ENCODE measurements around the gene COBLL1. TPM values are rescaled to one million over a fixed set of nuclear protein-coding genes. Genes with fewer than 3 reads are reported as not detected.

Gene COBLL1
- total RNA-seq, 1 donor from 2014 or later = 13.3 TPM

- no peak for TF ChIP-seq CTCF (IDR thresholded peaks at IDR 0.05)
- Histone ChIP-seq H3K27me3 (no peaks in the 10 kb centered on the region), H3K36me3 (no peaks in the 10 kb centered on the region), H3K4me3 (no peak overlapping the region), H3K9me3 (no peaks in the 10 kb centered on the region), H3K4me1 (peaks cover 6 to 42% of the 10 kb centered on the region in 2 donors), H3K27ac (no peak overlapping the region)
- intact Hi-C loops (cut with DNase I) = no loop called here
- DNase-seq (ENCODE audit: low spot score in 2 of 2) = no peak
Measured at GRCh38 chr2:164789968-164790367, 51.7 kb downstream of the COBLL1 start.

GRCh38 chr2:164786787-164787186 lies 54.8 kb downstream of the COBLL1 start:
- Histone ChIP-seq H3K27ac (peak overlapping the region; percentile 79 to 83), H3K27me3 (no peaks in the 10 kb centered on the region), H3K9me3 (no peaks in the 10 kb centered on the region), H3K36me3 (no peaks in the 10 kb centered on the region), H3K4me3 (no peak overlapping the region), H3K4me1 (peaks cover 5 to 46% of the 10 kb centered on the region in 2 donors)
- DNase-seq (ENCODE audit: low spot score in 2 of 2) = no peak
- TF ChIP-seq CTCF (IDR thresholded peaks at IDR 0.05) = no peak
- intact Hi-C loops (cut with DNase I) = no loop called here

DNA sequence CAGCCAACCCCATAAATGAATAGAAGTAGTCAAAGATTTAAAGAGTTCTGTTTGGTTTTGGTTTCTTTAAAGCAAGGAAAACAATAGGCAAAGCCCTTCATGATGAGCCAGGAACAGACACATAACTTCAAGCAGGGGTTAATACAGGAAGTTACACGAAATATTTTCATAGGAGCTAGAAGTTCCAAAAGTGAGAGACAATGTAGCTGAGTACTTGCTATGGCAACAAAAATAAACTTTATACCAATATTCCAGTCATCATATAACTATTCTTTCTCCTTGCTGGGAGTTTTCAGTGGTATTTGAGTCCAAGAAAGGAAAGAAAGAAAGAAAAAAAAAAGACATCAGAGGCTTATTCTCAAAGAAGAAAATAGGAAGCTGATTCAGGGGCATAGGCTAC lies 56.2 kb downstream of the COBLL1 start:
- H3K4me1 ChIP-seq = peaks cover 5 to 49% of the 10 kb centered on the region in 2 donors
- no peak for DNase-seq (ENCODE audit: low spot score in 2 of 2)
- intact Hi-C loops (cut with DNase I) = loop anchor here (2.0 kb wide), 1 partner anchor 47 kb away; no protein-coding TSS in a partner anchor

GRCh38 chr2:164784376-164784775 lies 57.2 kb downstream of the COBLL1 start:
- H3K36me3 ChIP-seq = no peaks in the 10 kb centered on the region
- no peaks in the 10 kb centered on the region for H3K9me3 ChIP-seq
- H3K4me1 ChIP-seq = peaks cover 5 to 52% of the 10 kb centered on the region in 2 donors
- TF ChIP-seq CTCF (IDR thresholded peaks at IDR 0.05) = no peak
- peak overlapping the region; percentile 79 to 83 for H3K27ac ChIP-seq
- intact Hi-C loops (cut with DNase I) = loop anchor here (2.0 kb wide), 1 partner anchor 46 kb away; no protein-coding TSS in a partner anchor
- no peaks in the 10 kb centered on the region for H3K27me3 ChIP-seq
- DNase-seq (ENCODE audit: low spot score in 2 of 2) = no peak
- no peak overlapping the region for H3K4me3 ChIP-seq

More for the DNA sequence above, 56.2 kb downstream of the COBLL1 start:
- no peaks in the 10 kb centered on the region for H3K27me3 ChIP-seq
- peak overlapping the region in 1 of 2 donors; percentile 4 for H3K4me3 ChIP-seq
- no peaks in the 10 kb centered on the region for H3K36me3 ChIP-seq
- H3K9me3 ChIP-seq = no peaks in the 10 kb centered on the region
- H3K27ac ChIP-seq = peak overlapping the region; percentile 79 to 83
- no peak for TF ChIP-seq CTCF (IDR thresholded peaks at IDR 0.05)

DNA sequence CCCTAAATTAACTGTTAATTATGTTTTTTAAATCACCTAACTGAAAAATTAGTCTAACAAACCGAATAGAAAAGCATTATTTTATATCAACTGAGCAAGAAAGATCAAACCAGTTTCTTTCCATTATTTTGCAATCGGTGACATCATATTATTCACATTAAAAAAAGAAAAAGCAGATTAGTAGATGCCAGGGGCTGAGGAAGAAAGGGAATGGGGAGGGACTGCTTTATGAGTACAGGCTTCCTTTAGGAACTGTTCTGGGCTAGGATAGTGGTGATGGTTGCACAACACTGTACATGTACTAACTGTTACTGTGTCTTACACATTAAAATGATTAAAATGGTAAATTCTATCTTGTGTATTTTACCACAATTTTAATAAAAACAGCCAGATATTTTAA lies 59.3 kb downstream of the COBLL1 start:
- no peaks in the 10 kb centered on the region for H3K36me3 ChIP-seq
- no peak overlapping the region for H3K4me3 ChIP-seq
- H3K4me1 ChIP-seq = peaks cover 5 to 45% of the 10 kb centered on the region in 2 donors
- H3K9me3 ChIP-seq = no peaks in the 10 kb centered on the region
- no peak for TF ChIP-seq CTCF (IDR thresholded peaks at IDR 0.05)
- H3K27ac ChIP-seq = peak overlapping the region; percentile 28 to 60
- H3K27me3 ChIP-seq = no peaks in the 10 kb centered on the region
- peak in 1 of 2 donors; percentile 69 for DNase-seq (ENCODE audit: low spot score in 2 of 2)
- intact Hi-C loops (cut with DNase I) = no loop called here

GRCh38 chr2:164781394-164781793 lies 60.2 kb downstream of the COBLL1 start:
- no peak overlapping the region for H3K4me3 ChIP-seq
- DNase-seq (ENCODE audit: low spot score in 2 of 2) = no peak
- intact Hi-C loops (cut with DNase I) = no loop called here
- H3K27me3 ChIP-seq = no peaks in the 10 kb centered on the region
- no peaks in the 10 kb centered on the region for H3K9me3 ChIP-seq
- H3K36me3 ChIP-seq = no peaks in the 10 kb centered on the region
- peak overlapping the region; percentile 28 to 60 for H3K27ac ChIP-seq
- peaks cover 5 to 39% of the 10 kb centered on the region in 2 donors for H3K4me1 ChIP-seq
- TF ChIP-seq CTCF (IDR thresholded peaks at IDR 0.05) = no peak
